Measurements from ENCODE around the gene PCDH9. TPM values are rescaled to one million over a fixed set of nuclear protein-coding genes. Genes with fewer than 3 reads are reported as not detected.

Gene PCDH9
- total and polyA plus RNA-seq, 2 of the 4 experiments (the other 2 are of a cell fraction) = 2.2 to 10.2 TPM

DNA sequence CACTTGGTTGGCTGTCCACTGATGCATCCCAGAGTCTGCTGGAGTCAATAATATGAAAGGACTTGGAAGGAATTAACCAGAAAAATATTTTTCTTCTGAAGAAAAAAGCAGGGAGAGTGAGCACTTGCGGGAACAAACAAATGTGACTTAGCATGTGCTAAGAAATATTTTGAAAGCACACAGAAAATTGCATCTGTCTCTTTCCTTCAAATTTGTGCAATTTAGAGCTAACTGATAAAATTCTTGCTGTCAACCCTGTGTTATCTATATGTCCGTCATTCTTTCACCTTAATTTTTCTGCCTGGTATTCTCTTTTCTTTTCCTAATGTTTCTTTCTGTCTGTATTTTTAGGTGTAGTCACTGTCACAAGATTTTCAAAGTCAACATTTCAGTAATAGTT lies 852.6 kb downstream of the PCDH9 start:
- BruUV-seq (replicated peaks) = no TSS peak
- Histone ChIP-seq H3K4me1 (ENCODE audit: control insufficient read depth, insufficient read depth, low read length) (no peaks in the 10 kb centered on the region), H3K9me1 (ENCODE audit: insufficient read depth, low read length) (no peaks in the 10 kb centered on the region), H3K9me3 (ENCODE audit: control insufficient read depth, insufficient read depth, low read length) (no peaks in the 10 kb centered on the region), H3K23ac (ENCODE audit: low read depth, low read length) (no peak overlapping the region), H2AK9ac (replicated peaks; ENCODE audit: low read depth, low read length, poor library complexity) (no peak overlapping the region), H2AFZ (replicated peaks; ENCODE audit: low read length, poor library complexity) (no peak overlapping the region), H3K27me3 (ENCODE audit: control insufficient read depth, insufficient read depth, low read length) (no peaks in the 10 kb centered on the region), H4K20me1 (ENCODE audit: insufficient read depth, low read length) (no peaks in the 10 kb centered on the region), H2BK20ac (ENCODE audit: low read depth, low read length) (no peak overlapping the region), H3K4me2 (ENCODE audit: low read depth, low read length) (no peak overlapping the region), H3K36me3 (ENCODE audit: control insufficient read depth, insufficient read depth, low read length) (no peaks in the 10 kb centered on the region), H3K18ac (ENCODE audit: low read depth, low read length) (no peak overlapping the region), H3K14ac (replicated peaks; ENCODE audit: low read depth, low read length) (no peak overlapping the region), H3K56ac (ENCODE audit: extremely low read depth, insufficient read depth, low read length) (no peak overlapping the region), H3K9ac (ENCODE audit: low read depth, low read length) (no peak overlapping the region), H3K4ac (ENCODE audit: low read depth, low read length) (no peak overlapping the region), H2BK5ac (ENCODE audit: low read depth, low read length, poor library complexity, severe bottlenecking) (no peak overlapping the region), H3K79me1 (ENCODE audit: low read depth in 1 of 2, low read length in 2 of 2) (no peaks in the 10 kb centered on the region), H3K4me3 (ENCODE audit: insufficient read depth, low read depth, low read length) (no peak overlapping the region), H2BK120ac (ENCODE audit: low read depth, low read length) (no peak overlapping the region), H4K91ac (ENCODE audit: insufficient read depth, low read depth, low read length) (no peak overlapping the region), H4K8ac (ENCODE audit: low read depth in 2 of 2, low read length in 2 of 2) (no peak overlapping the region), H3K27ac (ENCODE audit: insufficient read depth, low read length) (no peak overlapping the region), H4K5ac (ENCODE audit: low read depth, low read length) (no peak overlapping the region), H2AK5ac (ENCODE audit: low read depth, low read length) (no peak overlapping the region), H2BK15ac (ENCODE audit: low read depth, low read length) (no peak overlapping the region)
- no peak for TF ChIP-seq NFE2L2 (IDR thresholded peaks at IDR 0.05; ENCODE audit: low read depth, low read length)
- TF ChIP-seq RFX5 (IDR thresholded peaks at IDR 0.05; ENCODE audit: low read depth, low read length) = no peak
- no peak for TF ChIP-seq MAFK (IDR thresholded peaks at IDR 0.05; ENCODE audit: low read depth, low read length)
- no peak for TF ChIP-seq USF2 (IDR thresholded peaks at IDR 0.05; ENCODE audit: low read depth, low read length)
- no peak for TF ChIP-seq ELK1 (IDR thresholded peaks at IDR 0.05; ENCODE audit: borderline replicate concordance, low read depth, low read length)
- TF ChIP-seq CEBPB (IDR thresholded peaks at IDR 0.05; ENCODE audit: low read depth, low read length) = no peak
- TF ChIP-seq CHD1 (IDR thresholded peaks at IDR 0.05; ENCODE audit: low read depth, low read length) = no peak
- TF ChIP-seq RAD21 (IDR thresholded peaks at IDR 0.05; ENCODE audit: low read length) = no peak
- no peak for TF ChIP-seq MXI1 (IDR thresholded peaks at IDR 0.05; ENCODE audit: borderline replicate concordance, low read depth, low read length)
- TF ChIP-seq MAZ (IDR thresholded peaks at IDR 0.05; ENCODE audit: borderline replicate concordance, low read depth, low read length) = no peak
- no peak for TF ChIP-seq BHLHE40 (IDR thresholded peaks at IDR 0.05; ENCODE audit: low read depth, low read length)
- CTCF ChIA-PET = no interaction called here
- intact Hi-C loops (cut with micrococcal nuclease) (no loop called here), dilution Hi-C loops (cut with HindIII; ENCODE audit: low sequenced_read_pairs, unreplicated experiment) (no loop called here), in situ Hi-C loops (cut with MboI; ENCODE audit: low sequenced_read_pairs) (no loop called here)
- no CpG with 5 or more reads among the region's 2 CpGs for WGBS, 2 experiments (ENCODE audit: extremely low coverage in 2 of 2, insufficient read length in 1 of 2)
- no peak for DNase-seq
- POLR2A ChIA-PET (ENCODE audit: unreplicated experiment) = no interaction called here
- no peak for ATAC-seq (ENCODE audit: low read depth)

Measured in IMR-90 (cell line).